Measurements from ENCODE around the gene OVCH1.
"Not testable (repeated sequence)": the region's sequence is repeated elsewhere in the genome, so short reads cannot be mapped to it uniquely, and the experiment has no call there.

The OVCH1 gene

DNA sequence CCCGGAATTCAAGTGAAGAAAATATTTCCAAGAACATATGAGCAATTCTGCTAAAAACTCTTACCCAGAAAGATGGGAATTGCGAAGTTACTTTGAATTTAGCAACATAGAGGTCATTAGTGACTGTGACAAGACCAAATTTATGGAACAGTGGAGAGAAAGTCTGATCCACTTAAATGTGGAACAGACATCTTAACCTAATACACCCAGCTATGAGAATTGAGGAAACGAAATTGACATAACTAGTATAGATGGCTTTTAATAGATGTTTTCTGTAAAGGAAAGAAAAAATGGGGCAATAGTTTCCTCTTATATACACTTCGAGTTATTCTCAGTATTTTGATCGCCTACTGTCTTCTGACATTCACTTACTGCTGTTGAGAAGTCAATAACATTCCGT, 4.6 kb downstream of the OVCH1 start:
- DNase-seq (ENCODE audit: low spot score): no peak

- DNase-seq (ENCODE audit: low spot score): no peak
Measured at GRCh38 chr12:29486972-29487371, 10.5 kb downstream of the OVCH1 start.

- DNase-seq (ENCODE audit: low spot score): no peak
Measured at GRCh38 chr12:29463198-29463597, 34.3 kb downstream of the OVCH1 start.

- no peak for DNase-seq (ENCODE audit: low spot score)
Measured at GRCh38 chr12:29460082-29460481, 37.4 kb downstream of the OVCH1 start.

GRCh38 chr12:29455087-29455486, 42.4 kb downstream of the OVCH1 start:
- no peak for DNase-seq (ENCODE audit: low spot score)

- DNase-seq (ENCODE audit: low spot score): no peak
Measured at GRCh38 chr12:29451888-29452287, 45.6 kb downstream of the OVCH1 start.

DNA sequence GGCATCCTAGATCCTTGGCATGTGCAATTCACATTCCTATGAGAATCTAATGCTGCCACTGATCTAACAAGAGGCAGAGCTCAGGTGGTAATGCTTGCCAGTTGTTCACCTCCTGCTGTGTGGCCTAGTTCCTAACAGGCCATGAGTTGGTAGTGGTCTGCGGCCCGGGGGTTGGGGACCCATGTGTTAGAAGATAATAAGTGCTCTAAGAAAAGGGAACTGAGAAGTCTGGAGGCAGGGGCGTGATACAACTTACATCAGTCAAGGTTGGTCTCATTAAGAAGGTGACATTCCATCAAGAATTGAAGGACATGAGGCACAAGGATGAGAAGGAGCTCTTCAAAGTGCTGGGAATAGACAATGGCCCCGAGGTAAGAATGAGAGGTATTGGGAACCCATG, 49.3 kb downstream of the OVCH1 start:
- DNase-seq (ENCODE audit: low spot score): no peak

- DNase-seq (ENCODE audit: low spot score): no peak
Measured at GRCh38 chr12:29447285-29447975, 50.1 kb downstream of the OVCH1 start.

GRCh38 chr12:29439506-29439905, 58.0 kb downstream of the OVCH1 start:
- DNase-seq (ENCODE audit: low spot score): no peak

DNA sequence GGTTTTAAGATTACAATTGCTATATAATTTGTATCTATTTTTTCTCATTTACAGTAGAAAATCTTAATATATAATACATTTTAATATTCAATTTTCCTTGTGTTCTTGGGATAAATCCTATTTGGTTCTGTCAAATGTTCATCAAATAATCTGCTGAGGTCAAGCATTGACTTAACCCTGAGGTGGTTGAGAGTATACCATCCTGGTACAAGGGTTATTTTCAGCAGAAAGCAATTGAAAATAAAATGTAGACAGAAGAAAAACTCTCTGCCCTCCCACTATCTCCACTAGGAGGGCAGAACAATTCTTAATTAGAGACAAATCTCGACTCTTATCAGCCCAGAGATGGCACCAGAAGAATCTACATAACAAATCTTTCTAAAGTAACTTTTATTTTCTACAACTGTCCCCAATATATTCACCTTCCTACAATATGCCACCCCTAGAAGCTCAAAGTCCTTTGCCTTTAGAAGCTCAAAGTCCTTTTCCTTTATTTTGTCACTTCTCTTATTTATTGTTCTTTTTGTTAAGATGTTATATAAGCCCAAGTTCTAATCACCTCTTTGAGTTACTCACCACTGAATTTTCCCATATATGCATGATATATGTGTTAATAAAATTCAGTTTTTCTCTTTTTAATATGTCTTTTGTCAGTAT, 58.6 kb downstream of the OVCH1 start:
- DNase-seq (ENCODE audit: low spot score): no peak

DNA sequence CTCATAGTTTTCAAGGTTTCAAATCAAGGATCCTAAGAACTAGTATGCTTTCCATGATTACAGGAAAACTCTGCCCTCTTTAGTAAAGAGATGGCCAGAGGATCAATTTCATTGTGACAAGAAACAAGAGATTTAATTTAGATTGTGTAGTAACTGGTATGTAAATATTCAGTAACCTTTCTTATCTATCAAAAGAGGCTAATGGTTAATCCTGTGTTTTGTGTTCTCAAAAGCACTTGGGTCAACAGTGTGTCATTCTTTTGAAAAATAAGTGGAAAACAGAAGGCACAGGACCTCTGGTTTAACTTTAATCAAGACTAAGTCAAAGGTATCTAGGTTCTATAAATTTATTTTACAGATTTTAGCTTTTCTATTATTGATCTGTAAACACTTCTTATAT, 59.9 kb downstream of the OVCH1 start:
- DNase-seq (ENCODE audit: low spot score): no peak

DNA sequence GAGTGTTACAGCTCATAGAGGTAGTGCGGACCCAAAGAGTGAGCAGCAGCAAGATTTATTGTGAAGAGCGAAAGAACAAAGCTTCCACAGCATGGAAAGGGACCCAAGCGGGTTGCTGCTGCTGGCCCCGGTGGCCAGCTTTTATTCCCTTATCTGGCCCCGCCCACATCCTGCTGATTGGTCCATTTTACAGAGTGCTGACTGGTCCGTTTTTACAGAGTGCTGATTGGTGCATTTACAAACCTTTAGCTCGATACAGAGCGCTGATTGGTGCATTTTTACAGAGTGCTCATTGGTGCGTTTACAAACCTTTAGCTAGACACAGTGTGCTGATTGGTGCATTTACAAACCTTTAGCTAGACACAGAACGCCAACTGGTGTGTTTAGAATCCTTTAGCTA, 60.7 kb downstream of the OVCH1 start:
- not testable (repeated sequence) for DNase-seq (ENCODE audit: low spot score)

GRCh38 chr12:29431513-29431912, 66.0 kb downstream of the OVCH1 start:
- no peak for DNase-seq (ENCODE audit: low spot score)

DNA sequence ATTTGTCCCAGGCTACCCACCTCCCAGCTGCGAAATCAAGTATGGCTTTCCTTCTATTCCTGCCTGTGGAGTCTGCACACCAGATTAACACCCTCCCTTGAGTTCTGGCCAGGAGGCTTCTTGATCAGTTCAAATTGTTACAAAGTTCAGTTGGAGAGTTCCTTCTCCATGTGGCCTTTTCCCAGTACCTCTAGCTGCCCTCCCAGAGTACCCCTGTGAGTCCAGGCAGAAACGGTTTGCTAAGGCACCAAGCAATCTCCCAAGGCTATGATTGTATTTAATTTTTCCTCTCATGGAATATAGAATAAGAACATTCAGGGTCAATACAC, 66.8 kb downstream of the OVCH1 start:
- DNase-seq (ENCODE audit: low spot score): no peak

GRCh38 chr12:29429999-29430715, 67.3 kb downstream of the OVCH1 start:
- no peak for DNase-seq (ENCODE audit: low spot score)

- DNase-seq (ENCODE audit: low spot score): peak; percentile 19
Measured at GRCh38 chr12:29428633-29429032, 68.9 kb downstream of the OVCH1 start.

DNA sequence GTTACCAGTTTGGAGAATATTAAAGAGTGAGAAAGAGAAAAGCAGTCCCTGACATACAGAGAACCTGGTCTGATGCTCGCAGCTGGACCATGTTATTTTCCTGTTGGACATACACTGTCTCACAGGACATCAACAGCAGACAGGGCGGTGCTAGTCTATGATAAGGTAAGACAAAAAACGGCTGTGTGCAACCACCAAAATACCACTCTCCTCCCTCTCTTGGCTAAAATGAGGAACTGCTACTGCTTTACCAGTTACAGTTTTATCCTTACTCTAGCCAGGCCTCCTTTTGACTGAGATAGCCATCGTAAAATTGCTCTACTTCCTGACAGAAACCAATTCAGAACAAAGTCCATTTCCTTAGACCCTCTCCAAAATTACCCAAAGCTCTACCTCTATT, 69.5 kb downstream of the OVCH1 start:
- no peak for DNase-seq (ENCODE audit: low spot score)

DNA sequence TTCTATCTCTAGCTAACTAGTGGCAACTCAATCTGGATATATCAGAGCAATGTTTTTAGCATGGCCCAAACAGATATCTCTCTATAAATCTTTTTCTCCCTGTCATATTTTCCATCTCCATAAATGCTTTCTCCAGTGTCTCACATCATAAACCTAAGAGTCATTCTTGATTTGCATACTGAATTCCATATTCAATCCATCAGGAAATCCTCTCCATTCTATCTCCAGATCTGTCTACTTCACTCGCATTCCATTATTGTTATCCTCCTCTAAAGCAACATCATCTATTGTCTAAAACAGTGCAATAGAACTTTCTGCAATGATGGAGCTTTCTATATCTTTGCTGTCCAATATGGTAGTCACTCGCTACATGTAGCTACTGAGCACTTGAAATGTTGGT, 71.0 kb downstream of the OVCH1 start:
- no peak for DNase-seq (ENCODE audit: low spot score)

- no peak for DNase-seq (ENCODE audit: low spot score)
Measured at GRCh38 chr12:29425722-29426121, 71.8 kb downstream of the OVCH1 start.

DNA sequence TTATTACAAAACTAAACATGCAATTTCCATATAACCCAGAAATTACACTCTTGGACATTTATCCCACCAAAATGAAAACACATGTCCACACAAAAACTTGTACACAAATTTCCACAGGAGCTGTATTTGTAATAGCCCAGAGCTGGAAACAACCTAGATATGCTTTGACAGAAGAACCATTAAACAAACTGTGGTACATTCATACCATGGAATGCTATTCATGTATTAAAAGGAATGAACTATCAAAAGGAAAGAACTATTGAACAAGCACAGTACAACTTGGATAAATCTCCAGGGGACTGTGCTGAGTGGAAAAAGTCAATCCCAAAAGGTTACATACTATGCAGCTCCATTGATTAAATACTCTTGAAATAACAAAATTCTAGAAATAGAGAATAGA, 80.7 kb downstream of the OVCH1 start:
- no peak for DNase-seq (ENCODE audit: low spot score)

DNA sequence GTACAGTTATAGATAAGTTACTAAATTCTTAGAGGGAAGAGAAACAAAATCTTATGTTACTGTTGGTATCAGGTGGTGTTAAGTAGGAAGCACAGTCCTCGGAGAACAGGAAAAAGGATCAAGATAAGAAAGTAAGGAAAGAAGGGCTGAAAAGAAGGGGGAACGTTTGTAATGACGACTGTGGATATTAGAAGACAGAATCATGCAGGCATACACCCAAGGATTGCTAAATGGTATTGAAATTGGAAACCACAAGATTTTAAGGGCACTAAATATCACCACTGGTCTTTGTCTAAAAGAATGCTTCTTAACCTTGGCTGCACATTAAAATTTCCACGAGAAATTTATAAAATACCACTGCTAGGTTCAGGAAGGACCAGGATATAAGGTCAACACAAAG, 82.4 kb downstream of the OVCH1 start:
- no peak for DNase-seq (ENCODE audit: low spot score)

DNA sequence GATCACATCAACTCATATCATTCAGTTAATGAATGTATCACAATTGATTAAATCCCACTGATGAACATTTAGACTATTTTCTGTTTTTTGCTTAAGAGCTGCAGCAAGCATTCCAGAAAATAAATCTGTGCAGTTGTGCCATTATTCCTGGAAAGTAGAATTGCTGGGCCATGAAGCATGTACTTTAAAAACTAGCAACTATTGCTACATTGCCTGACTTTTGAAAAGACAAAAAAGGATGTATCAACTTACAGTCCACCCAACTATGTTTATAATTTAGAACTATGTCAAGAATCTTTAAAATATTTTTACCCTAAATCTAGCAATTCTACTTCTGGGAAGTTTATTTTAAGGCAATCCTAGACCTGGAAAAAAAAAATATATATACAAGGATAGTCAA, 83.1 kb downstream of the OVCH1 start:
- DNase-seq (ENCODE audit: low spot score): no peak

- no peak for DNase-seq (ENCODE audit: low spot score)
Measured at GRCh38 chr12:29405561-29405960, 91.9 kb downstream of the OVCH1 start.

GRCh38 chr12:29403991-29404390, 93.5 kb downstream of the OVCH1 start:
- no peak for DNase-seq (ENCODE audit: low spot score)
